K562 (cell line): ENCODE results near the gene HMGN1. TPM values are rescaled to one million over a fixed set of nuclear protein-coding genes. Genes with fewer than 3 reads are reported as not detected.

Experiments used
- ATAC-seq: fragments of 200-7000 bp; cut with Tn5 transposase; 3 replicates; pipeline ENCODE4 v1.9.1; 2020; ENCODE audit warnings: moderate library complexity
- BruUV-seq: library from RNA; stranded (reverse); fragments of 400-500 nt; replicated peaks from 2 replicates; lab custom pipeline; 2021; lab: Mats Ljungman, UMichigan
- CTCF ChIA-PET: fragments of 300-600 bp; formaldehyde crosslinking; extraction: SDS; loops from one replicate; lab custom pipeline; 2021; ENCODE audit warnings: low intra/inter-chr PET ratio; lab: Yijun Ruan, JAX
- POLR2A ChIA-PET: fragments of 300-600, 350-650 bp; sonication (Branson Sonifier 250); formaldehyde crosslinking; extraction: SDS; loops from one replicate; lab custom pipeline; 2021; ENCODE audit warnings: antibody characterized with exemption, inconsistent platforms; lab: Yijun Ruan, JAX
- DNase-seq, 4 experiments: peaks; one replicate each; pipeline versions ENCODE4 v3.0.0 to v3.0.0-alpha.2; 2011 to 2018; ENCODE audit warnings: low spot score in 3 of 4, mixed read lengths in 3 of 4; ENCODE audit errors: extremely low read depth in 1 of 4
- FAIRE-seq: peaks from 2 replicates; lab custom pipeline; 2011; peaks lifted over from hg19 to GRCh38; lab: Jason Lieb, UNC
- H2AFZ ChIP-seq: 2 replicates; pipeline ENCODE4 v1.6.0; 2011; ENCODE audit warnings: low read depth, low read length, control low read depth, inconsistent platforms
- H3K27ac ChIP-seq: fragments of 200-600 bp; 3 replicates; pipeline ENCODE4 v1.8.0; 2011; ENCODE audit warnings: low read depth, mild to moderate bottlenecking, control low read depth, inconsistent platforms, low read length, moderate library complexity, mixed read lengths; ENCODE audit errors: extremely low read depth
- H3K27me3 ChIP-seq, 2 experiments: fragments of 300-600 bp in 1 of 2; 2 replicates in 1 of 2; 3 replicates in 1 of 2; pipeline versions ENCODE4 v1.6.0 to v1.8.0; 2011; ENCODE audit warnings: inconsistent platforms in 2 of 2, low read length in 2 of 2, mild to moderate bottlenecking in 1 of 2, mixed read lengths in 1 of 2, moderate library complexity in 1 of 2; ENCODE audit not compliant: control insufficient read depth in 2 of 2, insufficient read depth in 2 of 2
- H3K36me3 ChIP-seq: fragments of 300-600 bp; 3 replicates; pipeline ENCODE4 v1.8.0; 2011; ENCODE audit warnings: mild to moderate bottlenecking, low read length, inconsistent platforms; ENCODE audit not compliant: control insufficient read depth, insufficient read depth
- H3K4me1 ChIP-seq, 2 experiments: fragments of 200-600 bp in 1 of 2; replicated peaks in 1 of 2; 2 replicates in 1 of 2; 3 replicates in 1 of 2; pipeline versions ENCODE4 v1.5.1 to v1.8.0; 2011; ENCODE audit warnings: inconsistent platforms in 2 of 2, low read length in 2 of 2, mild to moderate bottlenecking in 1 of 2, mixed read lengths in 1 of 2, moderate library complexity in 1 of 2; ENCODE audit not compliant: control insufficient read depth in 2 of 2, insufficient read depth in 2 of 2
- H3K4me2 ChIP-seq: 2 replicates; pipeline ENCODE4 v1.6.1; 2011; ENCODE audit warnings: low read length, control low read depth, inconsistent platforms, mixed read lengths; ENCODE audit not compliant: insufficient read depth
- H3K4me3 ChIP-seq: fragments of 200-600 bp; sonication (generic), shearing (Covaris generic); 2 replicates; pipeline ENCODE4 v1.5.1; 2016; ENCODE audit warnings: control low read depth, inconsistent platforms
- H3K79me2 ChIP-seq: fragments of 200-600 bp; 3 replicates; pipeline ENCODE4 v1.8.0; 2011; ENCODE audit warnings: low read length, inconsistent platforms; ENCODE audit not compliant: control insufficient read depth, insufficient read depth
- H3K9ac ChIP-seq, 2 experiments: 2 replicates each; pipeline versions ENCODE4 v1.6.0 to v1.6.1; 2011; ENCODE audit warnings: low read depth in 2 of 2, low read length in 2 of 2, control low read depth in 1 of 2, inconsistent platforms in 1 of 2, mild to moderate bottlenecking in 1 of 2, mixed read lengths in 1 of 2; ENCODE audit not compliant: insufficient read depth in 1 of 2
- H3K9me1 ChIP-seq: one replicate; pipeline ENCODE4 v1.6.0; 2011; ENCODE audit warnings: inconsistent platforms, mild to moderate bottlenecking, low read length, moderate library complexity; ENCODE audit not compliant: control insufficient read depth, insufficient read depth
- H3K9me3 ChIP-seq: replicated peaks from 2 replicates; pipeline ENCODE4 v1.5.1; 2011; ENCODE audit warnings: low read depth, low read length, inconsistent platforms; ENCODE audit not compliant: control insufficient read depth, insufficient read depth
- H4K20me1 ChIP-seq: replicated peaks from 2 replicates; pipeline ENCODE4 v1.6.1; 2011; ENCODE audit warnings: low read length, inconsistent platforms, mixed read lengths; ENCODE audit not compliant: control insufficient read depth, insufficient read depth
- BDP1 ChIP-seq: IDR thresholded peaks from 3 replicates; pipeline ENCODE4 v1.6.1; 2011; ENCODE audit not compliant: insufficient read length, insufficient read depth
- E2F1 ChIP-seq: sonication (generic); formaldehyde crosslinking; IDR thresholded peaks from 2 replicates; pipeline ENCODE4 v1.8.1; 2023; ENCODE audit warnings: mild to moderate bottlenecking, missing genetic modification reagents, moderate library complexity
- FOXK1 ChIP-seq: sonication (generic); formaldehyde crosslinking; IDR thresholded peaks from 2 replicates; pipeline ENCODE4 v1.8.0; 2022; ENCODE audit warnings: missing genetic modification reagents, mild to moderate bottlenecking, borderline replicate concordance
- KDM4B ChIP-seq, 2 experiments: fragments of 450-650 bp in 1 of 2; sonication (generic) in 1 of 2; IDR thresholded peaks; 2 replicates each; pipeline ENCODE4 v1.6.1; 2016 to 2017; ENCODE audit warnings: borderline replicate concordance in 2 of 2, antibody characterized with exemption in 1 of 2, low read depth in 1 of 2, mild to moderate bottlenecking in 1 of 2
- KDM5B ChIP-seq: fragments of 200-600 bp; sonication (generic); IDR thresholded peaks from 2 replicates; pipeline ENCODE4 v1.6.1; 2012; ENCODE audit warnings: low read depth, mild to moderate bottlenecking, moderate library complexity, low read length, control low read depth, inconsistent platforms; ENCODE audit not compliant: insufficient replicate concordance
- L3MBTL2 ChIP-seq: fragments of 450-650 bp; IDR thresholded peaks from 2 replicates; pipeline ENCODE4 v1.6.1; 2016; ENCODE audit warnings: mild to moderate bottlenecking, moderate library complexity
- RAD21 ChIP-seq, 2 experiments: fragments of 250-450 bp in 1 of 2; fragments of 450-650 bp in 1 of 2; sonication (Bioruptor Pico) in 1 of 2; formaldehyde crosslinking in 1 of 2; IDR thresholded peaks in 1 of 2; conservative IDR thresholded peaks in 1 of 2; 2 replicates each; pipeline versions ENCODE4 v1.4.0 to v1.8.0; 2020 to 2022; ENCODE audit warnings: mild to moderate bottlenecking in 2 of 2, moderate library complexity in 1 of 2
- RBBP5 ChIP-seq: fragments of 200-600 bp; sonication (generic); IDR thresholded peaks from 2 replicates; pipeline ENCODE4 v1.6.1; 2012; ENCODE audit warnings: borderline replicate concordance, mild to moderate bottlenecking, low read length, control low read depth, inconsistent platforms; ENCODE audit not compliant: insufficient read depth, poor library complexity, severe bottlenecking
- SAFB ChIP-seq: fragments of 200-400 bp; formaldehyde crosslinking; IDR thresholded peaks from 2 replicates; pipeline ENCODE4 v1.6.1; 2017; ENCODE audit warnings: low read depth, low read length, borderline replicate concordance
- SMAD2 ChIP-seq: fragments of 150-350 bp; IDR thresholded peaks from 2 replicates; pipeline ENCODE4 v1.6.1; 2014; ENCODE audit warnings: low read depth, mild to moderate bottlenecking, low read length
- TSC22D4 ChIP-seq: fragments of 450-650 bp; IDR thresholded peaks from 2 replicates; pipeline ENCODE4 v1.6.1; 2016; ENCODE audit warnings: missing genetic modification characterization, missing biosample characterization, control low read depth
- ZKSCAN3 ChIP-seq: fragments of 250-450 bp; sonication (Bioruptor Pico); IDR thresholded peaks from 2 replicates; pipeline ENCODE4 v1.4.0; 2020
- ZNF212 ChIP-seq: fragments of 450-650 bp; formaldehyde crosslinking; IDR thresholded peaks from 2 replicates; pipeline ENCODE4 v1.4.0; 2020; ENCODE audit warnings: mild to moderate bottlenecking
- ZNF354B ChIP-seq: fragments of 250-450 bp; sonication (Bioruptor Pico); IDR thresholded peaks from 2 replicates; pipeline ENCODE4 v1.4.0; 2020
- ZNF398 ChIP-seq: fragments of 250-450 bp; sonication (Bioruptor Pico); IDR thresholded peaks from 2 replicates; pipeline ENCODE4 v1.8.0; 2021; ENCODE audit warnings: moderate library complexity, mild to moderate bottlenecking, inconsistent platforms
- WGBS: fragments of 100-300 bp; shearing (Covaris generic); methylation state at CpG from one replicate; pipeline ENCODE4 v1.1.6; 2016; ENCODE audit warnings: low coverage, mixed read lengths; ENCODE audit not compliant: insufficient coverage; ENCODE audit errors: missing lambda C conversion rate; 5-methylcytosine and 5-hydroxymethylcytosine counted together
- in situ Hi-C: fragments of 300-500 bp; cut with MboI; formaldehyde crosslinking; loops from 4 replicates; pipeline ENCODE4 v1.15.0; 2018; ENCODE audit warnings: inconsistent platforms, mixed read lengths
- intact Hi-C: fragments of 100-400 bp; cut with micrococcal nuclease; formaldehyde crosslinking; loops from 2 replicates; pipeline ENCODE4 v1.14.2; 2022
- polyA plus RNA-seq, 8 experiments: library from polyadenylated mRNA; depleted of rRNA in 4 of 8; stranded (reverse) in 5 of 8; unstranded in 3 of 8; fragments of >200 nt; fragmentation: Nextera tagmentation in 2 of 8; fragmentation: Illumina TruSeq in 1 of 8; extraction: Ambion mirVana in 2 of 8; extraction: Trizol in 1 of 8; gene quantifications; 2 replicates each; pipeline versions ENCODE4 v1.2.1 to v1.2.3, GENCODE V29; 2011 to 2014; ENCODE audit warnings: inconsistent platforms in 1 of 8, missing spikeins in 1 of 8
- total RNA-seq, 7 experiments: library from RNA; depleted of rRNA in 6 of 7; stranded (reverse); fragments of >200 nt in 6 of 7; fragmentation: Illumina TruSeq in 2 of 7; extraction: Trizol in 2 of 7; gene quantifications; 2 replicates each; pipeline versions ENCODE4 v1.2.1 to v1.2.3, GENCODE V29; 2011 to 2021; ENCODE audit warnings: low replicate concordance in 1 of 7

The HMGN1 gene
- total and polyA plus RNA-seq, 9 of the 15 experiments (the other 6 are each of a cell fraction or from before 2014, with no cell fraction given) = 124 to 626 (median 498) TPM

GRCh38 chr21:39392981-39393380 is 44.1 kb upstream of the HMGN1 start:
- peaks cover 28% of the 10 kb centered on the region for H3K79me2 ChIP-seq
- no peak for DNase-seq
- H3K9ac ChIP-seq = no peak overlapping the region
- in situ Hi-C loops = no loop called here
- ChIA-PET CTCF (no interaction called here), POLR2A (interaction anchor here (1.3 kb wide), 1 partner anchor 19 kb away, joined by 4 read pairs; no protein-coding TSS in a partner anchor)
- ATAC-seq = no peak
- H3K4me2 ChIP-seq = no peak overlapping the region
- H3K9me3 ChIP-seq = no peaks in the 10 kb centered on the region
- intact Hi-C loops = no loop called here
- TF ChIP-seq ZNF212 (CRISPR knock-in tag) (no peak), TSC22D4 (tag) (no peak), KDM4B (IDR thresholded peaks at IDR 0.05; ENCODE audit: borderline replicate concordance in 2 of 2, low read depth in 1 of 2) (no peak), E2F1 (CRISPR knock-in tag) (no peak), BDP1 (no peak), RAD21 (CRISPR knock-in tag; conservative IDR thresholded peaks at IDR 0.05 in 1 of 2, IDR thresholded peaks at IDR 0.05 in 1 of 2) (no peak), KDM5B (no peak), SMAD2 (no peak), SAFB (no peak), L3MBTL2 (no peak), ZNF398 (CRISPR knock-in tag) (no peak), FOXK1 (no peak), RBBP5 (no peak), ZNF354B (no peak), ZKSCAN3 (CRISPR knock-in tag) (no peak)
- TF ChIP-seq, all 486 proteins: peak for 0
- H3K27me3 ChIP-seq = no peaks in the 10 kb centered on the region
- no peak overlapping the region for H3K27ac ChIP-seq
- peaks cover 10 to 19% of the 10 kb centered on the region in 2 experiments for H3K4me1 ChIP-seq
- no peaks in the 10 kb centered on the region; the same call in 1 of the 2 replicates for H4K20me1 ChIP-seq
- H3K4me3 ChIP-seq = no peak overlapping the region
- peaks cover 60% of the 10 kb centered on the region for H3K36me3 ChIP-seq
- no peak for FAIRE-seq
- WGBS = 89% methylated on average over 7 of the region's 7 CpGs
- H3K9me1 ChIP-seq = no peaks in the 10 kb centered on the region
- BruUV-seq = no TSS peak
- H2AFZ ChIP-seq = no peak overlapping the region
